T-helper 9 cell (primary cell): ENCODE measurements around the gene GPR55.

Experiments
- DNase-seq: peaks from one replicate; pipeline ENCODE4 v3.0.0-alpha.2; 2020

The GPR55 gene

DNA sequence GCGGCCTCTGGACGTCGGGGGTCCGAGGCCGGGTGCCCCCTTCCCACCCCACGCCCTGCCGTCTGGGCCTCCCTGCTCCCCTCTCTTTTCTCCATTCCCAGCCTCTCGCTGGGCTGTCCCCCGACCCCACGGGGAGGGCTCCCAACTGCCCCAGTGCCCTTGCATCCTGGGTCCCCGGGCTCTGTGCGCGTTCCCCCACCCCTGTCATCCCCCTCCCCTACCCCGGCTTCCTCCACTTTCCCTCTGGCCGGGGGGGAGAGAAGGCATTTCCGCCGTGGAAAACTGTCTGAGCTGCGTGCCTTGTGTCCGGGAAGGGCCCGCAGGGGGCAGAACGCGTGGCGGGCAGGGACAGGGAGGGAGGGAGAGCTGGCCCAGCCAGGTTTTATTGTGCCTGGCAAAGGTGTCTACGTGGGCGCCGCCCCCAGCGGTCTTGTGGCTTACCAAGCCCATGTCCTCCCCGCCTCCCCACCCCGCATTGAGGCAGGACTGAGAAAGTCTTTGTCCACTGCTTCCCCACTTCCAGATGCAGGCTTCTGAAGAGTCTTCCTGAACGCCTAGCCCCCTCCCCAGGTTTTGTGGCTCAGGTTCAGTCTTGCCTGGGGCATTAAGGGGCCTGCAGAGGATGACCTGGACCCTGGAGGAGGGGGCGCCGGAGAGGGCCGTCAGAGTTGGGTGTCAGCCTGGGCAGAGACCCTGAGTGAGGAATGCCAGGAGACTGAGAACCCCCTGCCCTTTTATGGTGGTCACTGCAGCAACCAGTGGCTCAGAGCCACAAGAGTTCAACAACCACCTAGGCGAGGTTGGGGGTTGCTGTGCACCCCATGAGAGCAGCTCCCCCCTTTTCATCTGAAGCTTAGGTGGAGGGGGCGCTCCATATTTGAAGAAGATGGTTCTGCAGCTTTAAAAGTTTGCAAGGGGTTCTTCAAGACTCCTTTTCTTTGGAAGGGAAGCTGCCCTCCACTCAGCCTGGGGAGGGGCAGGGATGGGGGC is 59.0 kb downstream of the GPR55 start:
- DNase-seq: no peak

DNA sequence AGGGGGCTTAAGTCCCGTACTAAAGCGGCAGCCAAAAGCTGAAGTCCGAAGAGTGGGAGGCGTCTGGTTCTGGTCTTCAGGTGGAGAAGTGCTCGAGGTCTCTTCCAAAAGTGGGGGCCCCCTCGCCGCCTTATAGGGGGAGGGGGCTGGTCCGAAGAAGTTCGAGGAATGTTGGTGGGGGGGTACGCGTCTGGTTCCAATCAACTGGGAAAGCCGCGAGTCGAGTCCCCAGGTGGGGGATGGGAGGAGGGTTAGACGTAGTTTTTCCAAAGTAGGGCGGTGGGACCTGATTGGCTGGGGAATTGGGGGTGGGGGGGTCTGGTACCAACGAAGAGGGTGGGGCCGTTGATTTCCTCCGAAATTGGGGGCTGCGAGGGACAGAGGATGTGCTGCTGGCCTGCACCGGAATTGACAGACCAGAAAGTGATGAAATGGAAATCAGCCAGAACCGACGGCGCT is 59.7 kb downstream of the GPR55 start:
- no peak for DNase-seq

DNA sequence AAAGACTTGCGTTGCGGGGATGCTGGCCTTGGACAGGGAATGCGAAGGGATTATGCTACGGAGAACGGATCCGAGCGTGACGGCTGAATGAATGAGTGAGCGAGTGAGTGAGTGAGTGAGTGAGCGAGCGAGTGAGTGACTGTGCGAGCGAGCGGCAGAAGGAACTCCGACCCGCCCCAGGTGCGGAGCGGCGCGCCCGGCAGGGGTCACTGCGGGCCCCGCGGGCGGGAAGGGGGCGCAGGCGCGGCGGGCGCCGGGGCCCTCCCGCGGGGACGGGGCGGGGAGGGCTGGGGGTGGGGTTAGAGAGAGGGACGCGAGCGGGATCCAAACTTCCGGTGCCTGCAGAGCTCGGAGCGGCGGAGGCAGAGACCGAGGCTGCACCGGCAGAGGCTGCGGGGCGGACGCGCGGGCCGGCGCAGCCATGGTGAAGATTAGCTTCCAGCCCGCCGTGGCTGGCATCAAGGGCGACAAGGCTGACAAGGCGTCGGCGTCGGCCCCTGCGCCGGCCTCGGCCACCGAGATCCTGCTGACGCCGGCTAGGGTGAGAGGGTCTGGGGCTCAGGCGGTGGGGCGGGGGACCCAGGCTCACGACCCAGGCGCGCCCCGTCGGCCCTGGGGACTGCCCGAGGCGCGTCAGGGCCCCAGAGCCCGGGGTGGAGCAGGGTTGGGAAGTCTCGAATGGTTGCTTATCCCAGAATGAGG is 60.3 kb downstream of the GPR55 start, which contains the start of gene ITM2C:
Gene ITM2C, plus strand, starts transcription at position 338 of the 702 bp plus-strand sequence. Its CDS starts 84 bp downstream, at position 422.
- DNase-seq: peak; percentile 66

DNA sequence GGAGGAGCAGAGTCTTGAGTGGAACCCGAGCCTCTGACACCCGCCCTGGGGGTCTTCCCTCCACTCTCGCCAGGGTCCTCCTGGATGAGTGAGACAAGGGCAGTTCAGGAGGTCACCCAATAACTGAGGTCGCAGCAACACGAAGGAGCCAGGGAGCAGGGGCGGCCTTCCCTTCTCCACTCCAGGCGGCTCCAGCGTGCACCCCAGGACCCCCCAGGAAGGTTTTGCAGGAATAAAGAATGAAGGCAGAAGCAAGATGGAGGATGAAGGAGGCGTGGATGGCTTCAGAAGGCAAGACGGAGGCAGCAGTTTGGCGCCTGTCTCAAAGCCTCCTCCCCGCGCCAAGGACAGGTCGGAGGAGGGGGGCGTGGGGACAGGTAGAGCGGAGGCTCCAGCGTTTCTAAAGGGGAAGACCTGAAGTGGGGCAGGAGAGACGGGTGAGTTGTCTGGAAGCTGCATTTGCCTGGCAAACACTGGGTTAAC is 60.9 kb downstream of the GPR55 start:
- DNase-seq: no peak

DNA sequence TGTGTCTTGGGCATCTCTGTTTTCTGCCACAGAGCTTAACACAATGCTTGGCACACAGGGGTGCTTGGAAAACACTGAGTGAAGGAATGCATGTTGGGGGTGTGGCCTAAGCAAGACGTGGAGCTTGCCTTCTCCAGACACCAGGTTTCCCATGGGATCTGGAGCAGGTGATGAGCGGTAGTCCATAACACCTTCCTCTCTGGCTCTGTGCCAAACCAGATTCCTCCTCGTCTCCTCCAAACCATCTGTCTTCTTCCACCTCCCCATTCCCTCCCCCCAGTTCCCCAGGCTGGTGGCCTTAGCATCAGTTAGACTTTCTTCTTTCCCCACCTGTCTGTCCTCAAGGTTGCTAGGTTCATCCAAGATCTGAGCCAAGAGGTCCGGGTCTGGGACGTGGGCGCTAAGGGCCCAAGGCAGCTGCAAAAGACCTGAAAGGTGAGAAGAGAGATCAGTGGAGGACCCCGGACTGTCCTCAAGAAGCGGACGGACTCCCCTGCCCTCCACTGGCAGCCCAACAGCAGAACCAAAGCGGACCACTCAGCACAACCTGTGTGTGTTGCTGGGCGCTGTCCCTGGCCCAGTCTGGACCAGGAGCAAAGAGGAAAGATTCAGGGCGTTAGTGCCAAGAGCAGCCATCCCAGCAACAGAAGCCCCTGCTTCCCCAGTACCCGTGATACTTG is 61.5 kb downstream of the GPR55 start:
- no peak for DNase-seq

DNA sequence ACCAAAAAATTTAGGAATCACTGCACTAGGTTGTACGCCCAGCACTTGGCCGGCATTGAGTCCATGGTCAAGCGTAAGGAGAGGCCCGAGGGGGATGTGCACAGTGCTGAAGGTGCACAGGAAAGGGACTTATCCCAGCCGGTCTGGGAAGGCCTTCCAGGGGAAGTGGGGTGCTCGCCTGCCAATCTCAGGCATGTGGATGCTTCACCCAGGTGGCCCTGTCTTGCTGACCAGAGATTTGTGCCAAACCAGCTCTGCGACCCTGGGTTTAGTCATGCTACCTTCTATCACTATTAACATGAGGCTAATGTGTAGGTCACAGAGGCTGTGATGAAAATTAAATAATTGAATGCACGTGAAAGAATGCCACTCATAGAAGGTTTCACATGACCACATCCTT is 62.0 kb downstream of the GPR55 start:
- no peak for DNase-seq

DNA sequence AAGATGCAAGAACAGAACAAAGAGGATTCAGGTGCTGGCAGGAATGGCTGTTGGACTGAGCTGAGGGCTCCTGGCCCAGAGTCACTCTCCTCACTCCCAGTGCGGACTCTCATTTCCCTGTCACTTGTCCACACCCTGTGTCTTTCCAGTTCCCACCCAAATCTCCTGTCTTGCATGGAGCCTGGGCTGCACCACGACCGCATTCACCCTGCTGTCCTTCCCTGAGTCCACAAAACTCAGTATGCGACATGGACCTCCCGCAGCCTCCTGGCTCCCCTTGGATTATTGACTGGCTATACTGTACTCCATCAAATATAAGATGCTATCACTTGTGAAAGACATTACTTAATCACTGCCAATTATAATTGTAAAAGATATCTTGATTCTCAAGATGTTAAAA is 62.8 kb downstream of the GPR55 start:
- no peak for DNase-seq

DNA sequence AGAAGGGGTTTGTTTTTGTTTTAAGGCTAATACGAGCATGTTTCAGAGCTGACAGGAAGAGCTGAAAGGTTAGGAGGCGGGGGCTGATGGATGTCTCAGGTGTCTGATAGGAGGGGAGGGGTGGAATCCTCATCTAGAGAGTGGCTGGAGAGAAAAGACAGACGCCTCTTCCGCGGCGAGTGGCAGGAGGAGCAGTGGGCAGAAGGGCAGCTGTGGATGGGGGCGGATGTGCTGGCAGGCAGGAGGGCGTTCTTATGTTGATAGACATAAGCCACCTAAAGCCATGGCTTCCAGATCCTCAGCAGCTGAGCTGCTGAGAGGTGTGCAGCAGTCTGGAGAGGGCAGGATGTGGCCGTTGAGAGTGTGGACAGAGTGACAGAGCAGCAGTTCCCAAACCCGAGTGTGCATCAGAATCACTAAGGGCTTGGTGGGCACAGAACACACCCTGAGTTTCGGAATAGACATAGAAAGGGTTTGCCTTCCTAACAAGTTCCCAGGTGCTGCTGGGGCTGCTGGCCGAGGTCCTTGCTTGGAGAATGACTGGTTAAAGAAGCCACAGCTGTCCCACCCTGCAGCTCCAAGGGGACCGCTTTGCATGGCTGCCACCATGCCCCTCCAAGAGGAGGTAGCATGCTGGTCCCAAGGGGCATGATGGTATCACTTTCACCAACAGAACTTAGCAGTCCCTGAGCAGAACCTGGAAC is 63.3 kb downstream of the GPR55 start:
- no peak for DNase-seq
